ENCODE measurements around the gene PAIP1.
"Not testable (repeated sequence)": the region's sequence is repeated elsewhere in the genome, so short reads cannot be mapped to it uniquely, and the experiment has no call there.

The PAIP1 gene

GRCh38 chr5:43570450-43571158 lies 13.7 kb upstream of the PAIP1 start:
- no peak for DNase-seq (ENCODE audit: low spot score)

DNA sequence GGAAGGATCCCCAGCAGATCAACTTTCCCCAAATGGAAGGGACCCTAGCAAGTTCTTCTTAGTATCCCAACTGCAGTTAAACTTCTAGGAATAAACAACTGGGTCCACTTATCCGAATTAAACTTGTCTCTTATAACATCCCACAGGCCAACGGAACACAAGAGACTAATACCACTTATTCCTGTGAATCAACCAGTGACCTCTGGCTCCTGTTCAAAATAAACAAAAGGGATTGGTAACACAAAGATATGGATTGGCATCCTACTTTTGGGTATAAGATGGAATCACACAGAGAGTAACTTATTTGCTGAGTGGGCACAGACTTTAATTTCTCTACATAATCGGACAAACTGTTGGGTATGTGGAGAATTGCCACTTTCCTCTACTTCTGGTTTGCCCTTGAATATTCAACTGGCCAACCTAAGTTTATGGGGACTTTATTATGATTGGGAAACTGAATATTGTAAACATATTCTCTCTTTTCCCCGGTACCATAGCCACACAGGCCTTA lies 12.4 kb upstream of the PAIP1 start:
- no peak for DNase-seq (ENCODE audit: low spot score)

DNA sequence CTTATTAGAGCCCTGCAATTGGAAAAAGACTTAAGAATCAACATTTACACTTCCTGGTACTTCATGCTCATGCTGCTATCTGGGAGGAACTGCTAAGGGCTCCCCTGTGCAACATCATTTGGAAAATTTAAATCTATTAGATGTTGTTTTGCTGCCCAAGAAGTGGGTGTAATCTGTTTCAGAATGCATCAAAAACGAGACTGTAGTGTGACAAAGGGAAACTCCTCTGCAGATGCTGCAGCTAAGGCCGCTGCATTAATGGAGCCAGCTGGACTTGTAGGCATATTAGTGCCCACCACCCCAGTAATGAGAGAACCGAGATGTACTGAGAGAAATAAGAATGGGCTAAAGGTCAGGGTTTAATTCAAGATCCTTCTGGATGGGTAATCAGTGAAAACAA lies 11.1 kb upstream of the PAIP1 start:
- DNase-seq (ENCODE audit: low spot score), result no peak

- no peak for DNase-seq (ENCODE audit: low spot score)
Observed at GRCh38 chr5:43565043-43565442, 8.2 kb upstream of the PAIP1 start.

GRCh38 chr5:43564289-43564850 lies 7.5 kb upstream of the PAIP1 start:
- DNase-seq (ENCODE audit: low spot score), result no peak

DNA sequence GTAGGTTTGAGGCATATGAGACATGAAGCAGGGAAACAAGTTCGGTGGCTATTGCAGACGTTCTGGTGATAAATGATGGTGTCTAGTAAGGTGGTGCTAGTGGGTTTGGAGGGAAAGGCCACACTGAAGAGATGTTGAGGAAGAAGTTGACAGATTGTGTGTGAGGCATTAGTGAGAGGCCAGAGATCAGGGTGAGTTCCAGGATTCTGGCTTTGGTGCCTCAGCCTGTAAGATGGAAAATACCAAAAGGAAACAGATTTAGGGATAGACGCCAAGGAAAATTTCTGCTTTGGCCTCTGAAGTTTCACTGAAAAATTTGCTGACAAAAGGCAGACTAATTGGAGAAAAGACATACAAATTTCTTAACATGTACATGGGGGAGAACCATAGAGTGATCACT lies 6.4 kb upstream of the PAIP1 start:
- DNase-seq (ENCODE audit: low spot score), result no peak

GRCh38 chr5:43561356-43561755 lies 4.5 kb upstream of the PAIP1 start:
- no peak for DNase-seq (ENCODE audit: low spot score)

DNA sequence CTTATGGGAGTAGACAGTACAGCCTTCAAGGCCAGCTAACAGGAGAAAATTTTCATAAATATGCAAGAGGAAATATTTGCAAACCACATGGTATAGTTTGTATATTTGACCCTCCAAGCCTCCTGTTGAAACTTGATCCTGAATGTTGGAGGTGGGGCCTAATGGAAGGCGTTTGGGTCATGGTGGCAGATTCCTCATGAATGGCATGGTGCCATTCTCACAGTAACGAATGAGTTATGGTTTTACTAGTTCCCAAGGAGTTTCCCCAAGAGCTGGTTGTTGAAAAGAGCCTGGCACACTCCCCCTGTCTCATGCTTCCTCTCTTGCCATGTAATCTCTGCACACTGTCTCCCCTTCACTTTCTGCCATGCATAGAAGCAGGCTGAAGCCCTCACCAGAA lies 3.3 kb upstream of the PAIP1 start:
- DNase-seq (ENCODE audit: low spot score), result no peak

- DNase-seq (ENCODE audit: low spot score), result not testable (repeated sequence)
Observed at GRCh38 chr5:43556607-43556856, 345 bp downstream of the PAIP1 start.

GRCh38 chr5:43555895-43556606 lies 826 bp downstream of the PAIP1 start:
- DNase-seq (ENCODE audit: low spot score), result peak; percentile 73

GRCh38 chr5:43554497-43554896 lies 2.4 kb downstream of the PAIP1 start:
- no peak for DNase-seq (ENCODE audit: low spot score)

- no peak for DNase-seq (ENCODE audit: low spot score)
Observed at GRCh38 chr5:43553381-43553780, 3.5 kb downstream of the PAIP1 start.

GRCh38 chr5:43551731-43552130 lies 5.1 kb downstream of the PAIP1 start:
- no peak for DNase-seq (ENCODE audit: low spot score)

DNA sequence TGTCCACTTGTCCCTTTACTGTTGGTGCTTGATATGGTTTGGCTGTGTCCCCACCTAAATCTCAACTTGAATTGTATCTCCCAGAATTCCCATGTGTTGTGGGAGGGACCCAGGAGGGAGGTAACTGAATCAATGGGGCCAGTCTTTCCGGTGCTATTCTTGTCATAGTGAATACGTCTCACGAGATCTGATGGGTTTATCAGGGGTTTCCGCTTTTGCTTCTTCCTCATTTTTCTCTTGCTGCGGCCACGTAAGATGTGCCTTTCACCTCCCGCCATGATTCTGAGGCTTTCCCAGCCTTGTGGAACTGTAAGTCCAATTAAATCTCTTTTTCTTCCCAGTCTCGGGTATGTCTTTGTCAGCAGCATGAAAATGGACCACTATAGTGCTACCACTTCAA lies 7.6 kb downstream of the PAIP1 start:
- not testable (repeated sequence) for DNase-seq (ENCODE audit: low spot score)

DNA sequence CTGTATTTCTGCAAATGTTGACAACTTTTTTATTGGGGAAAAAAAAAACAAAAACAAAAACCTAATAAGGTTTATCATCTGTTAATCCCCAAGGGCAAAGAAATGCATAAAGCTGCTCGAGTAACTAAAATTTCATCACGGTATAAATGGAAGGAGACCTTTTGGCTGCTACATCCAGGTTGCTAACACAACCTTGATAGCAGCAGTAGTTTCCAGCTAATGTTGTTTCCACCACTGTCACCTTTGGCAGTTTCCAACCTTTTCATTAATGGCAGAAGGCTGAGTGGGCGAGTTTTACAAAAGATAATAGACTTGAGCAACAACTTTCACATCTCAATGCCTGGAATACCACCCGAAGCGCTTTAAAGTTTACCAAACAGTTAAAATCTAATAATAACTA lies 8.5 kb downstream of the PAIP1 start:
- DNase-seq (ENCODE audit: low spot score), result no peak

DNA sequence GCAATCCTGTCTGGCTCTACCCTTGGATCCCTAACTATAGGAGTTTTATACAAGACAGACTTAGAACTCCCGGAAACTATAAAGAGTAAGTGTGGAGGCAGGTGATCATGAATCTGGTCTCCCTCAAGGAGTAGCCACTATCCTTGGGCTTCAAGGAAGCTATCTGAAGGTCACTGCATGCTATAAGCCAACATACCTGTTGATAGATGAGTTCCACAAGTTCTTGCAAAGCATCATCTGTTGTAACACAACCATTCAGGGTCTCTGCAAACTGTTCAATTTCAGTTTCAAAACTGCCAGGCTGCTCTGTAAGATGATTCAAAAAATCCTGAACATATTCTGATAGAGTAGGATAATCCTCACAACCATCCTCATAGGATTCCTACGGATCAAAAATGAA lies 9.3 kb downstream of the PAIP1 start:
- DNase-seq (ENCODE audit: low spot score), result no peak

DNA sequence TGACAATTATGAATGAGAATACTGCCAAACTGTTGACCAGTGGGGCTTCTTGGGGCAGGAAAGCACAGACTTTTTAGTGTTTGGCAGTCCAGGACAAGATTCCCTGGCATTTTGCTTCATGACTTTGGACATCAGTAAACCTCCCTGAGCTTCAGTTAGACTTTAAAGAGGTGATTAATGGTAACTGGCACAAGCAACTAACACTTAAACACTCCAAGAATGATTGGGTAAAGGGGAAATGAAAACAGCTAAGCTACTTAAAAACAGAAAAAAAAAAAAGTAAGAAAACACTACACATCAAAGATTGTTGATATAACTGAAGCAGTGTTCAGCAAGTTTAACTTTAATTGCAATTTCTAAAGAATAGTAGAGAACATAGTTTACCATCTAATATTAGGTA lies 13.4 kb downstream of the PAIP1 start:
- no peak for DNase-seq (ENCODE audit: low spot score)

GRCh38 chr5:43540746-43541145 lies 16.1 kb downstream of the PAIP1 start:
- no peak for DNase-seq (ENCODE audit: low spot score)

DNA sequence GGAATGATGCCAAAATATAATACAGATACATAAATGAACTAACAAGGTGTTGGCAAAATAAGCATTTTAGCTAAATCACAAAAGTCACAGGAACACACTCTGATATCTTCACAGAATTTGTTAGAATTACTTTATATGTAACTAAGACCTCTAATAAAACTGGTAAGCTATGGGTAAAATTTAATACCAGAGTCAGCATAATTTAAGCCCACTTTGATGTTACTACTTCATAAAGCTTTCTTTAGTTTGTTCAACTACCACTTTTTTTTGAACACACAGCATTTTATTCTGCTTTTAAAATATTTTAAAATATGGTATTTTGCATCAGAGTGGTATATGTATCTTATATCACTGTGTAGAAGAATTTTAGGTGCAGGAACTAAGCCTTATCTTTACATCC lies 19.9 kb downstream of the PAIP1 start:
- no peak for DNase-seq (ENCODE audit: low spot score)

- DNase-seq (ENCODE audit: low spot score), result no peak
Observed at GRCh38 chr5:43533646-43534045, 23.2 kb downstream of the PAIP1 start.

DNA sequence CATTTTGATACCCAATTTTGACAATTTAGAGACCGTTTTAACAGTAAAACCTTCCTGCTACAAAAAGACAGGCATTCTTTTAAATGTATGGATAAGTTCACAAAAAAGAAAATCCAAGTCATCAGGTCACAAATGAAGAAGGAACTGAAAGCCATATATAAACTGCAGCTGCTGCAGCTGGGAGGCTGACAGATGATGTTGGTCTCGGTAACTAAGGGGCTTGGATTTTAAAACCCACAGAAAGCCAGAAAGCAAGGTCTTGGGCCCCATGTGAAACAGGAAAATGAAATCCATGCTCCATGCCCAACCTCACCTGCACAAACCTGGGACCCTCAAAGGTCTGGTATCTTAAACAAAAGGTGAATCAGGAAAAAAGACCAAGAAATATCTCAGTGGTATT lies 26.2 kb downstream of the PAIP1 start:
- no peak for DNase-seq (ENCODE audit: low spot score)

DNA sequence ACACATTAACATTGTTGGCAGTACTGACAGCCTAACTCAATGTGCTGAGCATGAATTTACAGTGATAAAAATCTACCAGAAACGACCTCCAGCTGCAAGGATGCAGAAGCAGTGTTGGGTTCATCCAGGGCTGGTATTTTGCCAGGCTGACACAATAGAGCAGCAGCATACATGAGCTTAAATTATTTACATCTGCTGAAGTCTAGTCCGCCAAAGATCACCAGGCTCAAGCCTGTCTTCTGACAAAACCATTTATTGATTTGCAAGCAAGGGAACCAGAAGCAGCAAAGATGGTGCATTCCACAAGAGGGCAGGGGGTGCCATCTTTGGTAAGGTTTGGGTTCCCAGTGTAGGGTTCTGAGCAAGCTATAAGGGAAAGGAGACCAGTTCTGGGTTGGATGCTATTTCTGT lies 33.2 kb downstream of the PAIP1 start:
- no peak for DNase-seq (ENCODE audit: low spot score)

GRCh38 chr5:43520615-43521014 lies 36.3 kb downstream of the PAIP1 start:
- no peak for DNase-seq (ENCODE audit: low spot score)

DNA sequence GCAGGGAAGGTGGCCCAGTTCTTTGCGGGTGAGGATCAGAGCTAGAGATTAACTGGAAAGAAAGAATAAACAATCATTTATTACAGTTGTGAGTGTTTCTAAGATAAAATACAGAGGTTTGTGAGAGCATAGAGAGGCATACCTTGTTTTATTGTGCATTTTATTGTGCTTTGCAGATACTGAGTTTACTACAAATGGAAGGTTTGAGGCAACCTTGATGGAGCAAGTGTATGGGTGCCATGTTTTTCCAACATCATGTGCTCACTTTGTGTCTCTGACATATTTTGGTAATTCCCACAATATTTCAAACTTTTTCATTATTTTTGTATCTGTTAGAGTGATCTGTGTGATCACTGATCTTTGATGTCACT lies 41.2 kb downstream of the PAIP1 start:
- no peak for DNase-seq (ENCODE audit: low spot score)
